NOMO-1 (cell line): ENCODE measurements around the gene DNAH17.
A peak's percentile ranks its signal among the peaks of the same experiment; 100 is the strongest.

Experiments
- DNase-seq, 2 experiments: peaks; one replicate each; lab custom pipeline; 2025; ENCODE audit not compliant: unreplicated experiment in 2 of 2; lab: John Stamatoyannopoulos, UW

The DNAH17 gene

GRCh38 chr17:78499715-78500540, 77.3 kb downstream of the DNAH17 start:
- DNase-seq: no peak

- DNase-seq: no peak
Measured at GRCh38 chr17:78498848-78499247, 78.3 kb downstream of the DNAH17 start.

- DNase-seq: peak; percentile 52 to 55
Measured at GRCh38 chr17:78497115-78497540, 80.1 kb downstream of the DNAH17 start.

DNA sequence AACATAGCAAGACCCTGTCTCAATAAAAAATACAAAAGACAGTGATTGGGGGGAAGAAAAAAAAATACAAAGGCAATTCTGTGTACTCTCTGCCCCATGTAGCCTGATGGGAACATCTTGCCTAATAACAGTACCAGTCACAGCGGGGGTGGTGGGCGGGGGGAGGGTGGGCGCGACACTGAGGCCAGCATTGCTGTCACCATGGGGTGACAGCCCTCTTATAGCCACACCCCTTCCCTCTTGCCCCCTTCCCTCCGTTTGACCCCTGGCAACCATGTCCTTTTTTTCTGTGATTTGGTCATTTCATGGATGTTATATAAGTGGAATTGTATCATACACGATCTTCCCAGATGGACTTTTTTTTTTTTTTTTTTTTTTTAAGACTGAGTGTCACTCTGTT, 80.9 kb downstream of the DNAH17 start:
- DNase-seq: no peak

- no peak for DNase-seq
Measured at GRCh38 chr17:78495634-78496033, 81.6 kb downstream of the DNAH17 start.

DNA sequence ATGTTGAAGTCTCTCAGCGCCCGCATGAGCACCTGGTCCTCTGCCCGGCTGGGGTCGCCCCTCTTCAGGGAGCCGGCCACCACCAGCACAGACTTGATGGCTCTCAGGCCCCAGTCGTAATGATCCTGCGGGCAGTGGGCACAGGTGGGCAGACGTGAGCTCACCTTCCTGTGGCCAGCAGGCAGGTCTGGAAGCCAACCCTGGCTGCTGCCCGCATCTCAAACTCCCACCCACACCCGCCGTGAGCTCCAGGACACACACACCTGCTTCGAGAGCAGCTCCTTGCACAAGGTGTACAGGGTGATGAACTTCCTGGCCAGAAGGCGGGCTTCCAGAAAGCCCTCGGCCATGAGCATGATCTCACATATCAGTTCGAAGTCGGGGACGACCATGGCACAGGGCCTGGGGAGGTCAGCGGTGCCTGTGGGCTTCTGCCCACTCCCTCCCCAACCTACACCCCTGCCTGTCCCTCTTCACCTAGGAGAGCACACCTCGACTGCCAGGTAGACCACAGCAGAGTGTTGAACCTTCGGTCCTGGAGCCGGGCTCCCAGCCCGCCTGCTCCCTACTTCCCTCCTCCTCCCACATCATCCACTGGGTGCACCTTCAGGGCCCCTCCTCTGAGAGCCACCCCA, 82.4 kb downstream of the DNAH17 start:
- DNase-seq: no peak

GRCh38 chr17:78493853-78494695, 83.1 kb downstream of the DNAH17 start:
- no peak for DNase-seq

DNA sequence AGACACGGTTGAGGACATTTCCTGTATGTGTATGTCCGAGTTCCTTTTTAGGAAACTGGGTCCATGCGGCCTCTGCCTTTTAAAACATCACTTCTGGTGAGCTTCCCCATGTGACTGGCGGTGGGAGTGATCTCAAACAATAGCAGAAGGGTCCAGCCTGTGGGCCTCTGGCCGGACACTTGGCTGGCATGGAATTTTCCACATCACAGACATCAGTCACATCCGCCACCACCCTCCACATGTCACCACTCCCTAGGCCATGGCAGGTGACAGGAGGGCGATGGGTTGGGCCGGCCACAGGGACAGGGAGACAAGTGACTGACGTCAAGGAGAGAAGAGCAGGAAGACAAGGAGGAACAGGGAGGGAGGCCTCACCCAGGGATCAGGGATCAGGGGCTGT, 83.7 kb downstream of the DNAH17 start:
- no peak for DNase-seq

DNA sequence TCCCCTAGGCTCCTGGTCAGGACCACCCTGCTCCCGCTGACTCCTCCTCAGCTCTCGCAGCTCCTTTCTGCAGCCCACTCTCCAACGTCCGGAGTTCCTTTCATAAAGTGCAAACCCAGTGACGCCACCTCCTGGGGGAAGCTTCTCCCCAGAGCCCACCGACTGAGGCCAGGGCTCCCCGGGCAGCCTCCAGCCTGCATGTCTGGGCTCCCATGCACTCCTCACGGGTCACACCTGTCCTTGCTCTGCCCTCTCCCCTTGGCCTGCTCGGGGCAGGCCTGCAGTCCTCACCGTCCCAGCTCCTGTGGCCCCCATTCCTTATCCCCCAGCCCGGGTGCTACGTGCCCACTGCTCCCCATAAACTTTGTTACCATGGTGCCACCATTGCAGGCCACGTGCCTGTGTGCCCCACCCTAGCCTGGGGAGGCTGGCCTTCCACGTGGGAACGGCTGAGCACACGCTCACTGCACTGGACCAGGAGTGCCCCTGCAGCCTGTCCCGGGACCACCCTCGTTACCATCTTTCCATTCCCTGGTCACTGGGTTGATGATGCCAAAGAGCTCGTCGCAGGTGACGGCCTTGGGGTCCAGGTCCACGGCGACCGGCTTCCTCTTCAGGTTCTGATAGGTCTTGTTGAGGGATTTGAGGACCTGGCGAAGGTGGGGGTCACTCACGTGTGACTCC, 84.9 kb downstream of the DNAH17 start:
- DNase-seq: no peak

- DNase-seq: no peak
Measured at GRCh38 chr17:78491236-78492115, 85.7 kb downstream of the DNAH17 start.

DNA sequence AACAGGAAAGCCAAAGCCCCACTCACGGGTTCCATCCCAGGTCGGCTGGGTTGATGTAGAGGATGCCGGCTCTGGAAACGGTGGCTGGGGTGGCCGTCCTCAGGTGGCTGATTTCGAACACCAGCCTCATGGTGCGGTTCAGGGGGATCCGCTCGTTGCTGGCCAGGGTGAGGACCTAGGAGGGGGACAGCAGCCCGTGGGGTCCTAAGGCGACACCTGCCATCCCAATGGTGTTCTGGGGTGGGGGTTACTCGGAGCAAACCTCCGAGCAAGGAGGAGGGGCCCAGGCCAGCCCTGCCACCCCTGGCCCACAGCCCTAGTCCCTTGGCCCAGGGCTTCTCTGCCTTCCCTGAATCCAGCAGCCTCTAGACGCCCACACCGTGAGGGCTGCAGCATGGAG, 86.5 kb downstream of the DNAH17 start:
- DNase-seq: no peak

DNA sequence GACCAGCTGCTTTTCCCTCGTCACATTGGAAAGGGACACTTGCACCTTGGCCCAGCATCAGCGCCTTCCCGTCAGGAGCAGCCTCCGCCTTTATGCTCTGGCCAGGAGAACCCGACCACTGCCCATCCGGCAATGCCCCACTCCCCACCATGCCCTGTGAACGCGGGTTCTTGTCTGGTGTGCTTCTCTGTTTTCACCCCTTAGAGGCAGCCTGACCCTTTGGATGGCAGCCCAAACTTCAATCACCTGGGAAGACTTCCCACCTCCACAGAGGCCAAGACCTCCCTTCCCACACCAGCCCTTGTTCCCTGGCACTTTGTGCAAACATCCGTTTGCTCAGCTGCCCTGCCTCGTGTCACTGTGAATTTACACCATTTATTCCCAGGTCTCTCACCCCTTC, 87.0 kb downstream of the DNAH17 start:
- no peak for DNase-seq

GRCh38 chr17:78488867-78489634, 88.1 kb downstream of the DNAH17 start:
- no peak for DNase-seq

DNA sequence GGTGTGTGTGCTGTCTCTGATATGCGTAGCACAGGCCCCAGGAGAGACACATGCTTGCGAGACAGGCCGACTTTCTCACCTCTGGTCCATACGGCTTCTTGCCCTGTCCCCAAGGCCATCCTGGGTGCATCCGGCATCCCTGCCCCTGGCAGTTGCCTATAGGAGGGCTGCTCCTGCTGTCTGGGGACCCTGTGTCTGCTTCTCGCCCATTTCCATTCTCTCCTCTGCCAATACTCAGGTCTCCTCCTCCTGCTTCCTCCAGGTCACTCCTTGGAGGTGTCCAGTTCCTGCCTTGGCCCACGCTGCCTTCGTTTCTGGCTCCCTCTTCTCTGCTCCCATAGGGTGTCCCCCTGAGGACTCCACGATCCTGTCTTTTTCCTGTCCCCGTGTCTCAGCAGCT, 89.0 kb downstream of the DNAH17 start:
- DNase-seq: no peak

GRCh38 chr17:78486946-78487680, 90.1 kb downstream of the DNAH17 start:
- DNase-seq: no peak

DNA sequence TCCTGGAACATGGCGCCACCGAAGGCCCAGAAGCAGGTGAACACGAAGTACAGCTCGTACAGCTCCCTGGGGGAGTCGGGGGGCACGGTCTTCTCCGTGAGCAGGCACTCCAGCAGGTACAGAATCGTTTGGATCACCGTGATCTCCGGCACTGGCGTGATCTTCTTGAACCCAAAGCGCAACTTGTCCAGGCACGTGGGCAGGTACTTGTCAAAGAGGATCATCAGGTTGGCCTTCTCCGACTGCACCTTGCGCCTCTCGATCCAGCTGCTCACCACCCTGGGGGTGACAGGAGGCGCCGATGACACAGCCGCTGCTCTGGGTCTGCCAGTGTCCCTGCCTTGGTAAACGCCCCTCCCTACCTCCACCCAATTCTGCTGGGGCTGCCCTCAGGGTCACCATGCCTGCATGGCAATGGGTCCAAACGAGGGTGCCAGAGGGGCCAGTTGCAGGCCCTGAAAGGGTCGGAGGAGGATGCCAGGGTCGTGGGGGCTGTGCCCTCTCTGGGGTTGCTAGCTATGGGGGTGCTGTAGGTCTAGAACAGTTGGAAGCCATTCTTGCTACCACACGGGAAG, 90.9 kb downstream of the DNAH17 start:
- DNase-seq: no peak

- no peak for DNase-seq
Measured at GRCh38 chr17:78485290-78486168, 91.7 kb downstream of the DNAH17 start.
